Liver (tissue), 9 donors: ENCODE data around the gene IQSEC3. TPM values are rescaled to one million over a fixed set of nuclear protein-coding genes. Genes with fewer than 3 reads are reported as not detected.

Experiments
- DNase-seq: peaks from one replicate; pipeline ENCODE4 v3.0.0-alpha.2; 2017; ENCODE audit warnings: low spot score
- H3K27ac ChIP-seq, 2 donors: one replicate each; pipeline ENCODE4 v1.7.0; 2013; ENCODE audit warnings: inconsistent platforms in 2 of 2, low read length in 2 of 2, control low read depth in 1 of 2, low read depth in 1 of 2, mild to moderate bottlenecking in 1 of 2
- H3K27me3 ChIP-seq, 4 donors: one replicate each; pipeline versions ENCODE4 v1.6.1 to v1.7.0; 2013; ENCODE audit warnings: low read length in 3 of 4, inconsistent platforms in 1 of 4, mild to moderate bottlenecking in 1 of 4, moderate library complexity in 1 of 4; ENCODE audit not compliant: control insufficient read depth in 4 of 4, insufficient read depth in 4 of 4
- H3K36me3 ChIP-seq, 4 donors: one replicate each; pipeline versions ENCODE4 v1.6.1 to v1.7.0; 2013; ENCODE audit warnings: low read length in 3 of 4, mild to moderate bottlenecking in 3 of 4, low read depth in 1 of 4, moderate library complexity in 1 of 4; ENCODE audit not compliant: control insufficient read depth in 4 of 4, insufficient read depth in 3 of 4
- H3K4me1 ChIP-seq, 4 donors: one replicate each; pipeline versions ENCODE4 v1.6.1 to v1.7.0; 2013; ENCODE audit warnings: low read length in 3 of 4, mild to moderate bottlenecking in 3 of 4, moderate library complexity in 1 of 4; ENCODE audit not compliant: control insufficient read depth in 4 of 4, insufficient read depth in 4 of 4
- H3K4me3 ChIP-seq, 3 donors: one replicate each; pipeline versions ENCODE4 v1.6.1 to v1.7.0; 2013; ENCODE audit warnings: low read length in 3 of 3, control low read depth in 1 of 3, low read depth in 1 of 3, mild to moderate bottlenecking in 1 of 3
- H3K9ac ChIP-seq, 2 donors: one replicate each; pipeline ENCODE4 v1.7.0; 2013; ENCODE audit warnings: low read length in 2 of 2, mild to moderate bottlenecking in 2 of 2, moderate library complexity in 2 of 2, control low read depth in 1 of 2, low read depth in 1 of 2
- H3K9me3 ChIP-seq, 4 donors: one replicate each; pipeline versions ENCODE4 v1.6.1 to v1.7.0; 2013; ENCODE audit warnings: low read length in 3 of 4; ENCODE audit not compliant: control insufficient read depth in 4 of 4
- EGR1 ChIP-seq, 2 donors: IDR thresholded peaks; 2 replicates each; pipeline ENCODE4 v1.6.1; 2016 to 2018; ENCODE audit warnings: antibody characterized with exemption in 2 of 2, low read depth in 2 of 2
- FOXA1 ChIP-seq: IDR thresholded peaks from 2 replicates; pipeline ENCODE4 v1.6.1; 2016; ENCODE audit warnings: antibody characterized with exemption
- FOXA2 ChIP-seq: IDR thresholded peaks from 2 replicates; pipeline ENCODE4 v1.6.1; 2016; ENCODE audit warnings: antibody characterized with exemption
- GABPA ChIP-seq, 2 donors: IDR thresholded peaks in 1 of 2; conservative IDR thresholded peaks in 1 of 2; 2 replicates each; pipeline ENCODE4 v1.6.1; 2016; ENCODE audit warnings: antibody characterized with exemption in 2 of 2, mild to moderate bottlenecking in 1 of 2, moderate library complexity in 1 of 2
- HNF4A ChIP-seq, 2 donors: conservative IDR thresholded peaks; 2 replicates each; pipeline ENCODE4 v1.6.1; 2016; ENCODE audit warnings: antibody characterized with exemption in 2 of 2, mild to moderate bottlenecking in 2 of 2
- HNF4G ChIP-seq: IDR thresholded peaks from 2 replicates; pipeline ENCODE4 v1.6.1; 2016; ENCODE audit warnings: antibody characterized with exemption
- JUND ChIP-seq, 2 donors: IDR thresholded peaks; 2 replicates each; pipeline ENCODE4 v1.6.1; 2016; ENCODE audit warnings: antibody characterized with exemption in 2 of 2
- NR2F2 ChIP-seq: IDR thresholded peaks from 2 replicates; pipeline ENCODE4 v1.6.1; 2016; ENCODE audit warnings: antibody characterized with exemption
- RAD21 ChIP-seq, 2 donors: IDR thresholded peaks; 2 replicates each; pipeline ENCODE4 v1.6.1; 2016; ENCODE audit warnings: antibody characterized with exemption in 2 of 2, mild to moderate bottlenecking in 2 of 2
- RXRA ChIP-seq, 2 donors: IDR thresholded peaks; 2 replicates each; pipeline ENCODE4 v1.6.1; 2017 to 2018; ENCODE audit warnings: antibody characterized with exemption in 2 of 2, mild to moderate bottlenecking in 1 of 2
- SP1 ChIP-seq: IDR thresholded peaks from 2 replicates; pipeline ENCODE4 v1.6.1; 2018; ENCODE audit warnings: antibody characterized with exemption, mild to moderate bottlenecking
- TAF1 ChIP-seq: conservative IDR thresholded peaks from 2 replicates; pipeline ENCODE4 v1.6.1; 2016; ENCODE audit warnings: antibody characterized with exemption, mild to moderate bottlenecking
- YY1 ChIP-seq: IDR thresholded peaks from 2 replicates; pipeline ENCODE4 v1.6.1; 2016; ENCODE audit warnings: antibody characterized with exemption, mild to moderate bottlenecking
- WGBS: extraction: QIAGEN DNeasy Blood & Tissue Kit; methylation state at CpG from one replicate; pipeline ENCODE4 v1.1.7; 2013; 5-methylcytosine and 5-hydroxymethylcytosine counted together
- polyA plus RNA-seq, 2 donors: library from polyadenylated mRNA; stranded (reverse) in 1 of 2; unstranded in 1 of 2; fragments of 200-250 nt in 1 of 2; fragments of >200 nt in 1 of 2; fragmentation: Nextera tagmentation in 1 of 2; extraction: Ambion mirVana in 1 of 2; gene quantifications; one replicate each; pipeline versions ENCODE4 v1.2.1 to v1.2.3, GENCODE V29; 2013 to 2015
- total RNA-seq, 2 donors: library from RNA; depleted of rRNA; stranded (reverse); fragments of >200 nt; gene quantifications; one replicate each; pipeline ENCODE4 v1.2.3, GENCODE V29; 2014
- TF ChIP-seq, protein P1 (sequence below): IDR thresholded peaks from 2 replicates; pipeline ENCODE4 v1.6.1; 2016; ENCODE audit warnings: antibody characterized with exemption
- TF ChIP-seq, protein P2 (sequence below): fragments of 150-350 bp; IDR thresholded peaks from 2 replicates; pipeline ENCODE4 v1.5.1; 2017; ENCODE audit warnings: improper control_type of control experiment, low read depth, low read length; ENCODE audit not compliant: missing input control
- TF ChIP-seq, protein P3 (sequence below): IDR thresholded peaks from 2 replicates; pipeline ENCODE4 v1.6.1; 2016; ENCODE audit warnings: antibody characterized with exemption
- TF ChIP-seq, protein P4 (sequence below): IDR thresholded peaks from 2 replicates; pipeline ENCODE4 v1.6.1; 2016; ENCODE audit warnings: antibody characterized with exemption, mild to moderate bottlenecking
- donor health status: healthy.
- donor health status: healthy.
- donor health status: healthy.
- donor health status: healthy.
- donor health status: healthy.

The IQSEC3 gene
- total and polyA plus RNA-seq, 4 donors, result under 0.01 to 0.79 (median 0.48) TPM

DNA sequence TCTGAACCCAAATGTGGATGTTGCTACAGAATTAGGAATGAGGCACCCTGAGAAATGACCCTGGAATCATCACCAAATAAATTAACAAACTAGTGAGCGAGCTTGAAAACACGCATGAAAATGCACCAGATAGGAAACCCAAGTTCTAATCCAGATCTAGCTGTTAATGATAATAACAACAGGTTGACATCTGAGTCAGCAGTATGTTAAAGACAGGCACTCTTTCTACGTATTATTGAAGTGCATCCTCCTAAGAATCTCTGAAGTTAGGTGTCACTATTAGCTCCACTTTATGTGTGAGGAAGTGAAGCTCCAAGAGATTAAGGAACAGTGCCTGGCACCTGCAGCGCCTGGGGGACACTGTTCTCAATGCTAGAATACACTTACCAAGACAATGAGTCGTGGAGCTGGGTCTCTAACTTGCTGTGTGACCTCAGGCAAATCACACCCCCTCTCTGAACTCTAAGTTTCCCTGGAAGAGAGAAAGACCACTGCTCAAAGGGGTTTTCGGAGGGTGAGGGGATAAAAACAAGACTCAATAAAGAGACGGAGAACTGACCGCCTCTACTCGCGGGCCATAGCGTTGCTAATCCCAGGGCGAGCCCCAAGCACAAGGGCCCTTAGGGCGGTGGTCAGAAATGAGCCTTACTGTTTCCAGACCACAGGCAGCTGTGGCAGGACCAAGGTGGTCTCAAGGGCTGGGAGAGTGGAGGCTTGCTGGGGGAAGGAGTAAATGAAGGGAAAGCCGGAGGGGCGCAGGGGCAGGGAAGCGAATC is 145.3 kb downstream of the IQSEC3 start:
- DNase-seq, result no peak
- Histone ChIP-seq H3K4me3 (peak overlapping the region; percentile 28 to 80 (median 37)), H3K27me3 (no peaks in the 10 kb centered on the region), H3K4me1 (peaks cover 14 to 70% (median 55%) of the 10 kb centered on the region in 4 donors), H3K9ac (peak overlapping the region; percentile 42 to 43), H3K27ac (peak overlapping the region; percentile 85 to 87), H3K36me3 (peaks cover 0 to 4% (median 3%) of the 10 kb centered on the region in 4 donors), H3K9me3 (no peaks in the 10 kb centered on the region)
- 65% methylated on average over 16 of the region's 16 CpGs for WGBS
- TF ChIP-seq, protein P1, sequence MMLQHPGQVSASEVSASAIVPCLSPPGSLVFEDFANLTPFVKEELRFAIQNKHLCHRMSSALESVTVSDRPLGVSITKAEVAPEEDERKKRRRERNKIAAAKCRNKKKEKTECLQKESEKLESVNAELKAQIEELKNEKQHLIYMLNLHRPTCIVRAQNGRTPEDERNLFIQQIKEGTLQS, result no peak
- TF ChIP-seq TAF1 (no peak), GABPA (IDR thresholded peaks at IDR 0.05 in 1 of 2, conservative IDR thresholded peaks at IDR 0.05 in 1 of 2) (no peak)

DNA sequence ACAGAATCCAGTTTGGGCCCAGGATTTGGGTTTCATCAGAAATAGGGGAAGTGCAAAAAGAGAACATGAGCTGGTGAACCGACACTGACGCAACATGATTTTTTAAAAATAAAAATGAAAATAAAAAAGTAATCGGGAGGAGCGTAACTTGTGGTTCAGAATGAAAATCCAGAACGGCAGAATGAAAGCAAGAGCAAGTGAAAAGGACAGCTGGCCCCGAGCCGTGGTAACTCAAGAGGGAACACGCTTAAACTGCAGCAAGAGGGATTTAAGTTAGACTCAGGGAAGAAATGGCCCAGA is 145.8 kb downstream of the IQSEC3 start:
- TF ChIP-seq NR2F2 (no peak), SP1 (no peak), HNF4G (no peak), YY1 (no peak), RAD21 (IDR thresholded peaks at IDR 0.05) (no peak), FOXA2 (no peak), EGR1 (IDR thresholded peaks at IDR 0.05; ENCODE audit: low read depth in 2 of 2) (no peak), HNF4A (conservative IDR thresholded peaks at IDR 0.05) (no peak), GABPA (IDR thresholded peaks at IDR 0.05 in 1 of 2, conservative IDR thresholded peaks at IDR 0.05 in 1 of 2) (no peak), JUND (IDR thresholded peaks at IDR 0.05) (no peak), FOXA1 (no peak), RXRA (IDR thresholded peaks at IDR 0.05) (no peak)
- TF ChIP-seq, protein P2, sequence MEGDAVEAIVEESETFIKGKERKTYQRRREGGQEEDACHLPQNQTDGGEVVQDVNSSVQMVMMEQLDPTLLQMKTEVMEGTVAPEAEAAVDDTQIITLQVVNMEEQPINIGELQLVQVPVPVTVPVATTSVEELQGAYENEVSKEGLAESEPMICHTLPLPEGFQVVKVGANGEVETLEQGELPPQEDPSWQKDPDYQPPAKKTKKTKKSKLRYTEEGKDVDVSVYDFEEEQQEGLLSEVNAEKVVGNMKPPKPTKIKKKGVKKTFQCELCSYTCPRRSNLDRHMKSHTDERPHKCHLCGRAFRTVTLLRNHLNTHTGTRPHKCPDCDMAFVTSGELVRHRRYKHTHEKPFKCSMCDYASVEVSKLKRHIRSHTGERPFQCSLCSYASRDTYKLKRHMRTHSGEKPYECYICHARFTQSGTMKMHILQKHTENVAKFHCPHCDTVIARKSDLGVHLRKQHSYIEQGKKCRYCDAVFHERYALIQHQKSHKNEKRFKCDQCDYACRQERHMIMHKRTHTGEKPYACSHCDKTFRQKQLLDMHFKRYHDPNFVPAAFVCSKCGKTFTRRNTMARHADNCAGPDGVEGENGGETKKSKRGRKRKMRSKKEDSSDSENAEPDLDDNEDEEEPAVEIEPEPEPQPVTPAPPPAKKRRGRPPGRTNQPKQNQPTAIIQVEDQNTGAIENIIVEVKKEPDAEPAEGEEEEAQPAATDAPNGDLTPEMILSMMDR, result no peak
- TF ChIP-seq, protein P3, sequence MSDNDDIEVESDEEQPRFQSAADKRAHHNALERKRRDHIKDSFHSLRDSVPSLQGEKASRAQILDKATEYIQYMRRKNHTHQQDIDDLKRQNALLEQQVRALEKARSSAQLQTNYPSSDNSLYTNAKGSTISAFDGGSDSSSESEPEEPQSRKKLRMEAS, result no peak
- TF ChIP-seq, protein P4, sequence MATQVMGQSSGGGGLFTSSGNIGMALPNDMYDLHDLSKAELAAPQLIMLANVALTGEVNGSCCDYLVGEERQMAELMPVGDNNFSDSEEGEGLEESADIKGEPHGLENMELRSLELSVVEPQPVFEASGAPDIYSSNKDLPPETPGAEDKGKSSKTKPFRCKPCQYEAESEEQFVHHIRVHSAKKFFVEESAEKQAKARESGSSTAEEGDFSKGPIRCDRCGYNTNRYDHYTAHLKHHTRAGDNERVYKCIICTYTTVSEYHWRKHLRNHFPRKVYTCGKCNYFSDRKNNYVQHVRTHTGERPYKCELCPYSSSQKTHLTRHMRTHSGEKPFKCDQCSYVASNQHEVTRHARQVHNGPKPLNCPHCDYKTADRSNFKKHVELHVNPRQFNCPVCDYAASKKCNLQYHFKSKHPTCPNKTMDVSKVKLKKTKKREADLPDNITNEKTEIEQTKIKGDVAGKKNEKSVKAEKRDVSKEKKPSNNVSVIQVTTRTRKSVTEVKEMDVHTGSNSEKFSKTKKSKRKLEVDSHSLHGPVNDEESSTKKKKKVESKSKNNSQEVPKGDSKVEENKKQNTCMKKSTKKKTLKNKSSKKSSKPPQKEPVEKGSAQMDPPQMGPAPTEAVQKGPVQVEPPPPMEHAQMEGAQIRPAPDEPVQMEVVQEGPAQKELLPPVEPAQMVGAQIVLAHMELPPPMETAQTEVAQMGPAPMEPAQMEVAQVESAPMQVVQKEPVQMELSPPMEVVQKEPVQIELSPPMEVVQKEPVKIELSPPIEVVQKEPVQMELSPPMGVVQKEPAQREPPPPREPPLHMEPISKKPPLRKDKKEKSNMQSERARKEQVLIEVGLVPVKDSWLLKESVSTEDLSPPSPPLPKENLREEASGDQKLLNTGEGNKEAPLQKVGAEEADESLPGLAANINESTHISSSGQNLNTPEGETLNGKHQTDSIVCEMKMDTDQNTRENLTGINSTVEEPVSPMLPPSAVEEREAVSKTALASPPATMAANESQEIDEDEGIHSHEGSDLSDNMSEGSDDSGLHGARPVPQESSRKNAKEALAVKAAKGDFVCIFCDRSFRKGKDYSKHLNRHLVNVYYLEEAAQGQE, result no peak
- TF ChIP-seq, protein P1, result no peak
- H3K9me3 ChIP-seq, result no peaks in the 10 kb centered on the region
- H3K9ac ChIP-seq, result peak overlapping the region; percentile 42 to 43
- 29% methylated on average over 8 of the region's 8 CpGs for WGBS
- H3K27me3 ChIP-seq, result no peaks in the 10 kb centered on the region
- peak overlapping the region; percentile 85 to 87 for H3K27ac ChIP-seq
- H3K4me1 ChIP-seq, result peaks cover 14 to 70% (median 55%) of the 10 kb centered on the region in 4 donors
- DNase-seq, result no peak
- H3K36me3 ChIP-seq, result no peaks in the 10 kb centered on the region
- H3K4me3 ChIP-seq, result peak overlapping the region; percentile 37 to 80 (median 60)
